ENCODE measurements around the gene CIC. TPM values are rescaled to one million over a fixed set of nuclear protein-coding genes. Genes with fewer than 3 reads are reported as not detected.

The CIC gene
- total RNA-seq, 1 experiment from 2014 or later: 15.8 TPM

GRCh38 chr19:42239544-42240220, 29.4 kb upstream of the CIC start:
- peaks cover 51% of the 10 kb centered on the region for H3K36me3 ChIP-seq
- H3K27me3 ChIP-seq: no peaks in the 10 kb centered on the region
- no peak for DNase-seq
- no peaks in the 10 kb centered on the region for H3K9me3 ChIP-seq
- no peak overlapping the region for H3K4me3 ChIP-seq

DNA sequence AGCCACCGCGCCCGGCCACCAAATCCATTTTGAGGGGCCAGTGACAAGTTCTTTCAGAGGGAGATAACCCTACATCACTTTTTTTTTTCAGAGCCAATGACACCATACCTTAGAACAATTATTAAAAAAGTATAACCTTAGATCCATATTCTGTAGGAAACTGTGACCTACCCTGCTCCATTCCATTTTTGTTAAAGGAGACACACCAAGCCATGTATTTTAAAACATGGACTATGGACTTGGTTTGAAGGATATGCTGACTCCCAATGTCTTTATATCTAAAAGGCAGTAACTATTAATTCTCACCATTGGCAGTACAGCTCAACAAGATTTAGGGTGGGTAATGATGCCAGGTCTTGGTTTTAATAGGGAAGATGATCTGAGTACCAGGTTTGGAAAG, 27.8 kb upstream of the CIC start:
- Histone ChIP-seq H3K9me3 (no peaks in the 10 kb centered on the region), H3K27me3 (no peaks in the 10 kb centered on the region), H3K36me3 (peaks cover 36% of the 10 kb centered on the region)

DNA sequence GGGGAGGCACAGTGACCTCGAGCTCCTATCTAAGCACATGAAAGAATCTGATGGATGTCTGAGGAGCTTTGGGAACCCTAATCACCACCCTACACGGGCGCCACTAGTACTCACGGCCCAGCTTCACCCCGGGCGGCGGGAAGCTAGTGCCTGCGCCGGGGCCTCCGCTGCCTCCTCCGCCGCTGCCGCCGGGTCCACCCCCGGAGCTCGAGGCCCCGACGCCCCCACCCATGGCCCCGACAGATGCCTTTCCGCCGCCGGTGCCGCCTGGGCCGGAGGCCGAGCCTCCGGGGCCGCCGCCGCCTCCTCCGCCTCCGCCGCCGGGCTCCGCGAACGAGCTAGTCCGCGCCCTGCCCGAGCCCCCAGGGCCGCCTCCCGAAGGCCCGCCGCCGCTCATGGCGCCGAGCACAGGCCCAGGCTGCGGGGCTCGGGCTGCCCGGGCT, 27.0 kb upstream of the CIC start:
- H3K36me3 ChIP-seq: peaks cover 36% of the 10 kb centered on the region
- H3K9me3 ChIP-seq: no peaks in the 10 kb centered on the region
- peak overlapping the region; percentile 90 for H3K4me3 ChIP-seq
- DNase-seq: no peak
- no peaks in the 10 kb centered on the region for H3K27me3 ChIP-seq

More for the DNA sequence above, 27.8 kb upstream of the CIC start:
- DNase-seq: no peak
- peak overlapping the region; percentile 90 for H3K4me3 ChIP-seq

DNA sequence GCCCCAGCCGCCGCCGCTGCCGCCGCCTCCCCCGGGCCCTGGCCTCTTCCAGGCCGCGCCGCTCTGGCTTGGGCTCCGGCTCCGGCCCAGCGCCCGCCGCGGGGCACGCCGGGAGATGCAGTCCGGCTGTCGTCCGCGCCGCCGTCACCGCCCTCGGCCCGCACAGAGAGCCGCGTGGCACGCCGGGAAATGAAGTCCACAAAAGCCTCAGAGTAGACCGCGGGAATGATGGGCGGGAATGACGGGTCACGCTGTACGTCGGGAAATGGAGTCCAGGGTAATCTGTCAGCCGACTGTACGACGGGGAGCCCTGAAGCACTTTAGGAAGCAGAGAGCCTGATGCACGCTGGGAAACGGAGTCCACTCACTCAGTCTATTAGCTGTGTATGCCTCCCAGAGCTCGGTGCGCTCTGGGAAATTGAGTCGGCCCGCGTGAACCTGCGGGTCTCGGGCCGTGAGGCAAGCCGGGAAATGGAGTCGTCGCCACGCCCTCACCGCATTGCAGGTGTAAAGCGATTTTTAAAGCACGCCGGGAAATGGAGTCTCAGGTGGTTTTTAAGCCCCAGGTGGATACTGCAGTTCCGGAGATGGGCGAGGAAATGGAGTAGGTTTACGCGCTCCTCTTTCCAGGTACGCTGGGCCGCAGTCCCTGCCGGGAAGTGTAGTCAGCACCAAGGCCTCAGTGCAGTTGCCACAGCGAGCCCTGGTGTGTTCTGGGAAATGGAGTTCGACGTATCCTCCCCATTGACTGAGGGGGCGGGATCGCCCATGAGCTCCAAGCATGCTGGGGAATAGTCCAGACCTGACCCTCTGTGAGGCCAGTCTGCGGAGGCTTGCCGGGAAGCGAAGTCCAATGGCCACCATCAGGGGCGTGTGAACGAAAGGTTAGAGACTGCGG, 26.3 kb upstream of the CIC start, which contains the start of gene GSK3A:
GSK3A (minus strand) TSS at position 91 of the 898 bp plus-strand sequence. CDS start 137 bp downstream, outside the sequence.
- peak within 1 kb of the TSS; percentile 90 for H3K4me3 ChIP-seq
- DNase-seq: peak; percentile 99

DNA sequence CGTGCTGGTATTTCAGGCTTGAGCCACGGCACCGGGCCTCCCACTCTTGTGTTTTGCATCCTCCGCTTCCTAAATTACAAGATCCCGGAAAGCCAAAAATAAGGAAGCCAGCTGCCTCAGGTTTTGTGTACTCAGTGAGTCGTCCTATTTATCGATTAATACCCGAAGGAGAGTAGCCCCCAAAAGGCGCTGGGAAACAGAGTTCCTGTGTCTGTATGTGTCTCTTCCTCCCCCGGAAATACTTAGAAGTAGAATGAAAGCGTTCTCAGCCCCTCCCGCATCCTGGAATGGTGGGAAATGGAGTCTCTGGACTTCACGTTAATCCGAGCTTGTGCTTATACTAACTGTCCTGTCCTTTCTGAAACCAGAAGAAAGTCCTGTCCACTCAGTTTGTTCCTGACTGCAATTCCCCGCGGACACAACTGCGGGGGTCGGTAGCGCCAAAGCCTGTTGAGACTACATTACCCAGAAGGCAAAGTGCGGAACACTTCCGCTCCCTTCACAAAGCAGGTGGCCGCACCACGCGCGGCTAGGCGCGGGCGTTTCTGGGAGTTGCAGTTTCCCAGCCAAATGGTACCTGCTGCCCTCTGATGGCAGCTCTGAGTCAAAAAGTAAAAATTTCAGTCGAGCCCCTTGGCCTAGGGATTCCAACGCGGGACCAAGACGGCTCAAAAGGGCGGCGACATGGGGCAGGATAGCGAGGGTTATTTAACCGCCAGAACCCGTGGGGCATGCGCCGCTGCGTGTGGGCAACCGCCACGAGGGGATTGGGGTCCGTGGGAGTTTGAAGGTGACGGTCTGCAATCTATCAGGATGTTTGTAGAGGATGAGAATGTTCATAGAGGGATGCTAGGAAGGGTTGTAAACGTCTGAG, 24.5 kb upstream of the CIC start:
- Histone ChIP-seq H3K36me3 (peaks cover 36% of the 10 kb centered on the region), H3K4me3 (peak overlapping the region; percentile 81), H3K9me3 (no peaks in the 10 kb centered on the region), H3K27me3 (no peaks in the 10 kb centered on the region)
- peak; percentile 96 for DNase-seq

More for the DNA sequence above, 26.3 kb upstream of the CIC start, which contains the start of gene GSK3A:
- H3K36me3 ChIP-seq: peaks cover 32% of the 10 kb centered on the region
- no peaks in the 10 kb centered on the region for H3K27me3 ChIP-seq
- H3K9me3 ChIP-seq: no peaks in the 10 kb centered on the region

- DNase-seq: no peak
- Histone ChIP-seq H3K4me3 (peak overlapping the region; percentile 81), H3K9me3 (no peaks in the 10 kb centered on the region), H3K36me3 (peaks cover 36% of the 10 kb centered on the region), H3K27me3 (no peaks in the 10 kb centered on the region)
Measured at GRCh38 chr19:42245231-42245630, 23.8 kb upstream of the CIC start.

GRCh38 chr19:42246143-42246921, 22.7 kb upstream of the CIC start:
- peak; percentile 86 for DNase-seq
- Histone ChIP-seq H3K27me3 (no peaks in the 10 kb centered on the region), H3K36me3 (peaks cover 40% of the 10 kb centered on the region), H3K9me3 (no peaks in the 10 kb centered on the region), H3K4me3 (no peak overlapping the region)

- Histone ChIP-seq H3K9me3 (no peaks in the 10 kb centered on the region), H3K36me3 (peaks cover 46% of the 10 kb centered on the region), H3K4me3 (no peak overlapping the region), H3K27me3 (no peaks in the 10 kb centered on the region)
- no peak for DNase-seq
Measured at GRCh38 chr19:42246922-42247639, 22.0 kb upstream of the CIC start.

DNA sequence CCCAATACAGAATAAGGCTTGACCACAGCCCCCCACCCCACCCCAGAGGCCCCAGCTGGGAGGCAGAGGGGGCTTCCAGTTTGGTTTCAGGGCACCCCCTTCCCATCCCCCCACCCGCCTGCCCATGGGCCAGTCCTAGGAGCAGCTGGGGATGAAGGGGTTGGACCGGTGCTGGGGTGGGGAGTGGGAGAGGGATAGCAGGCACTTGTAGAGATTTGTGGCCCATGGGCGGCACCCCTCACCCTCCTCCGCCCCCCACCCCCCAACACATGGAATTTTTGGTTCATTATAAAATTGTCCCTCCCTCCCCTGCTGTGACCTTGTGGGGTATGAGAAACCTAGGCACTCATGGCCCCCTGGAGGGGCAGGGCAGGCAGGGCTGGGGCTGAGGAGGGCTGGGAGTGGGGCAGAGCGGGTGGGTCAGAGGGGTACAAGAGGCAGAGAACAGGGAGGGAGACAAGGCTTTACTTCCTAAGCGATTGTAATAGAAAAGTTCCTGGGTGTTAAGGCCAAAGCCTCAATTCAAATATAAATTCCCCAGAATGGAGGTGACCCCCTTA, 21.3 kb upstream of the CIC start:
- Histone ChIP-seq H3K36me3 (peaks cover 50% of the 10 kb centered on the region), H3K9me3 (no peaks in the 10 kb centered on the region), H3K27me3 (no peaks in the 10 kb centered on the region), H3K4me3 (no peak overlapping the region)
- DNase-seq: no peak

GRCh38 chr19:42248270-42249148, 20.5 kb upstream of the CIC start:
- no peak for DNase-seq
- H3K9me3 ChIP-seq: no peaks in the 10 kb centered on the region
- no peak overlapping the region for H3K4me3 ChIP-seq
- no peaks in the 10 kb centered on the region for H3K27me3 ChIP-seq
- H3K36me3 ChIP-seq: peaks cover 57% of the 10 kb centered on the region

- no peak for DNase-seq
- H3K36me3 ChIP-seq: peaks cover 59% of the 10 kb centered on the region
- H3K9me3 ChIP-seq: no peaks in the 10 kb centered on the region
- no peaks in the 10 kb centered on the region for H3K27me3 ChIP-seq
- H3K4me3 ChIP-seq: no peak overlapping the region
Measured at GRCh38 chr19:42249149-42249750, 19.8 kb upstream of the CIC start.

- H3K36me3 ChIP-seq: peaks cover 64% of the 10 kb centered on the region
- H3K27me3 ChIP-seq: no peaks in the 10 kb centered on the region
- no peak overlapping the region for H3K4me3 ChIP-seq
- H3K9me3 ChIP-seq: no peaks in the 10 kb centered on the region
- no peak for DNase-seq
Measured at GRCh38 chr19:42249769-42250168, 19.3 kb upstream of the CIC start.

DNA sequence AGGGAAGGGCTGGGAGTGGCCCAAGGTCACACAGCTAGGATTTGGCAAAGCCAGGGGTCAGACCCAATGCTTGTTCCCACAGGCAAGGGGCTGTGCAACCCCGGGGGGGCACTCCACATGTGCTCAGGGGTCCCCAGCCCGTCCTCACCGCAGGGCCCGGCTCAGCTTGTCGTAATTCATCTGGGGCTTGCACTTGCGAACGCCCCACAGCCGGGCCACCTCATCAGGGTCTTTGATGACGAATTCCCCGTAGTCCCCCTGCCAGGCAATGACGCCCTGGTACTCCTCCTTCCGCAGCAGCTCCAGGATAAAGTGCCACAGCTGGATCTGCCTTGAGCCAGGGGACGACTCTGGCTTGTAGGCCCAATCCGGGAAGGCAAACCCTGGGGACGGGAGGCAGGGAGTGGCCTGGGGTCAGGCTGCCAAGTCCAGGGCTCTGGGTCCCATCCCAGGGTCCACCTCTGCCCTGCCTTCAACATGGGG, 18.8 kb upstream of the CIC start:
- peaks cover 64% of the 10 kb centered on the region for H3K36me3 ChIP-seq
- no peaks in the 10 kb centered on the region for H3K27me3 ChIP-seq
- no peak for DNase-seq
- H3K9me3 ChIP-seq: no peaks in the 10 kb centered on the region
- no peak overlapping the region for H3K4me3 ChIP-seq

All from MG63 (cell line).